ENCODE results near the gene SHB. TPM values are rescaled to one million over a fixed set of nuclear protein-coding genes. Genes with fewer than 3 reads are reported as not detected.

SHB gene
- total RNA-seq, 1 experiment from 2014 or later, result 20.7 TPM

DNA sequence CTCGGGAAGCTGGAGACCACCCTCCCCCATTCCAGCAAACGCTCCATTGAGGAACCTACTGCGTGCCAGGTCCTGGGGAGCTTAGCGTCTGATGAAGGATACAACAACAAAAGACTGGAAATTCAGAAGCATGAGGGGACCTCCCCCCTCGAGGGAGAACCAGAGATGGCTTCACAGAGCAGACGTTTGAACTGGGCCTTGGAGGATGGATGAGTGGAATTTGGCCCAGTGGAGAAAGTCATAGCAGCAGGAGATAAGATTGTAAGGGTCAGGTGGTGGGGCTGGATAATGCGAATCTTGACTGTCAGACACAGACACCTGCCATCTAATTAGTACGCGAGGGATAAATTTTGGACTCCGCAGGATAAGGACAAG, 163.9 kb downstream of the SHB start:
- CTCF ChIA-PET, result no interaction called here
- no peak overlapping the region for H3K4me3 ChIP-seq (ENCODE audit: low read depth, low read length, poor library complexity, severe bottlenecking)
- H3K4me1 ChIP-seq (ENCODE audit: insufficient read depth, low read length, poor library complexity, severe bottlenecking), result peaks cover 6% of the 10 kb centered on the region
- DNase-seq (ENCODE audit: low spot score), result no peak
- no peak overlapping the region for H3K27ac ChIP-seq (ENCODE audit: low read depth, low read length, poor library complexity, severe bottlenecking)
- H3K27me3 ChIP-seq (replicated peaks; ENCODE audit: insufficient read depth, low read depth, low read length, poor library complexity), result no peaks in the 10 kb centered on the region
- BruUV-seq (replicated peaks), result no TSS peak
- H3K36me3 ChIP-seq (ENCODE audit: insufficient read depth, low read length, poor library complexity, severe bottlenecking), result no peaks in the 10 kb centered on the region
- POLR2A ChIA-PET (ENCODE audit: low non-redundant PET), result no interaction called here
- TF ChIP-seq EZH2 (IDR thresholded peaks at IDR 0.05; ENCODE audit: borderline replicate concordance, low read depth, low read length, poor library complexity, severe bottlenecking), result no peak
- TF ChIP-seq, protein P1, sequence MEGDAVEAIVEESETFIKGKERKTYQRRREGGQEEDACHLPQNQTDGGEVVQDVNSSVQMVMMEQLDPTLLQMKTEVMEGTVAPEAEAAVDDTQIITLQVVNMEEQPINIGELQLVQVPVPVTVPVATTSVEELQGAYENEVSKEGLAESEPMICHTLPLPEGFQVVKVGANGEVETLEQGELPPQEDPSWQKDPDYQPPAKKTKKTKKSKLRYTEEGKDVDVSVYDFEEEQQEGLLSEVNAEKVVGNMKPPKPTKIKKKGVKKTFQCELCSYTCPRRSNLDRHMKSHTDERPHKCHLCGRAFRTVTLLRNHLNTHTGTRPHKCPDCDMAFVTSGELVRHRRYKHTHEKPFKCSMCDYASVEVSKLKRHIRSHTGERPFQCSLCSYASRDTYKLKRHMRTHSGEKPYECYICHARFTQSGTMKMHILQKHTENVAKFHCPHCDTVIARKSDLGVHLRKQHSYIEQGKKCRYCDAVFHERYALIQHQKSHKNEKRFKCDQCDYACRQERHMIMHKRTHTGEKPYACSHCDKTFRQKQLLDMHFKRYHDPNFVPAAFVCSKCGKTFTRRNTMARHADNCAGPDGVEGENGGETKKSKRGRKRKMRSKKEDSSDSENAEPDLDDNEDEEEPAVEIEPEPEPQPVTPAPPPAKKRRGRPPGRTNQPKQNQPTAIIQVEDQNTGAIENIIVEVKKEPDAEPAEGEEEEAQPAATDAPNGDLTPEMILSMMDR (conservative IDR thresholded peaks at IDR 0.05; ENCODE audit: low read depth, low read length), result no peak
- intact Hi-C loops (cut with micrococcal nuclease; ENCODE audit: unreplicated experiment), result loop anchor here (10.0 kb wide), 2 partner anchors 60 to 310 kb away; partner anchors contain the start of gene TOMM5
- no peaks in the 10 kb centered on the region for H3K9me3 ChIP-seq (ENCODE audit: low read depth, low read length, poor library complexity, severe bottlenecking)

DNA sequence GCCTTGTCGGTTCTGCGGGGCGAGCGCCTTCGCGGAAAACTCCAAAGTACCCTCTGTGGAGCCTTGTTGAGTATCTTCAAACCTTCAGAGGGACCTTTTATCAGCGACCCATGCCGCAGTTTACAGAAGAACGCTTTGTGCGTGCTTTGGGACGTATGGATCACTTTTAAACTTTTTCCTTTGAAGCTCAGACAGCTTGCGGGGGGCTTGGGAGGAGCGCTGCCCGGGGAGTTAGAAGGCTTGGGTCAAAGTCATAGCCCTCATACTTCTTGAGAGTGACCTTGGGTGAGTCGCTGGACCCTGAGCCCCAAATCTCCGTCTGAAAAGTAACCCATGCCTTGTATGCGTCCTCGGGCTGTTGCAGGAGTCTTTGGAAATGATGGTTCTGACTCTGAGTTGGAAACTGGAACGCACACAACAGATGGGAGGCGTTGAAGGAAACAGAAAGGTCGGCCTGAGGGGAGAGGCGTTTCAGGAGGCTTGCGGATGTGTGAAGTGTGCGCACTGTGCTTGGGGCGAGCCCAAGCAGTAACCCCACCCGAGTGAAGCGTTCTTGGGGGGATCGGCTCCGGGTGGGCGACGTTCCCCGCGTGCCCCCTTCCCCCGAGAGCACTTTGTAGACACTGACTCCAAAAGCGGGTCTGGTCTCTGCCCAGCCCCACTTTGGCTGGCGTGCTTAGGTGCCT, 164.4 kb downstream of the SHB start:
- BruUV-seq (replicated peaks), result TSS peak; percentile 83
- H3K36me3 ChIP-seq (ENCODE audit: insufficient read depth, low read length, poor library complexity, severe bottlenecking), result no peaks in the 10 kb centered on the region

DNA sequence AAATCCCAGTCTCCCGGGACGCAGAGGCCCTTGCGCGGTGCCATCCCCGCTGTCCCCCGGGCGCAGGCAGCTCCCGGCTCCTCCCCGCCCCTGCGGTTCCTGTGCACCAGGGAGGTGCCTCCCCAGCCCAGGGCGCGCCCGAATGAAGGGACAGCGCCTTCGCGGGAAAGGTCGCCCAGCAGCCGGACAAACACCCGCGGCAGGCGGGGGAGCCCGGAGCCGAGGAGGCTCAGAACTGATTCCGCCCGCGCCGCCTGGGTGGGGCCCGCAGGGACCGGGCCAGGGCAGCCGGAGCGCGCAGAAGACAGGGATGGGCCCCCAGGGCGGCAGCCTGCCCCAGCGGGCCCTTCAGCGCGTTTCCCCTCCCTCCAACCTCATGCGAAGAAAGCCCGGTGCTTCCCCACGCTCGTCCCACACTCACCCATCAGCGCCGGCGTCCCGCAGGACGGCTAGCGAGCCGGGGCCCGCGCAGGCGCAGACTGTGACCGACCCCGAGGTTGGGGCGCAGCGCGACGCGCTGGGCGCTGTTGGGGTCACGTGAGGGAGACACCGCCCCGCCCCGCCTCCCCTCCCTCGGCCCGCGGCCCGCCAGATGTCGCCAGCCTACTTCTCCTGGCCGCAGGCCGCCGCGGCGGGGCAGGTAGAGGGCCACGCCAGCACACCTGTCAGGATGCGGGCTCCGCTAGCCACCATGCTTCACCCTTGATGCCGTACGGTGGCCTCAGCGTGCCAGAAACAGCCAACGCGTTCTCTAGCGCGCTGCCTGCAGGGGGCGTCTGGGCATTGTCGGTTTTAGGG, 165.2 kb downstream of the SHB start, which contains the start of gene SLC25A51:
TSS of gene SLC25A51 (minus strand) at position 481 of the 798 bp plus-strand sequence. CDS start 15,577 bp downstream, outside the sequence.
- intact Hi-C loops (cut with micrococcal nuclease; ENCODE audit: unreplicated experiment), result loop anchor here (10.0 kb wide), 2 partner anchors 59 to 309 kb away; partner anchors contain the start of gene TOMM5
- Histone ChIP-seq H3K27me3 (replicated peaks; ENCODE audit: insufficient read depth, low read depth, low read length, poor library complexity) (no peaks in the 10 kb centered on the region), H3K36me3 (ENCODE audit: insufficient read depth, low read length, poor library complexity, severe bottlenecking) (peaks cover 6% of the 10 kb centered on the region), H3K9me3 (ENCODE audit: low read depth, low read length, poor library complexity, severe bottlenecking) (no peaks in the 10 kb centered on the region), H3K27ac (ENCODE audit: low read depth, low read length, poor library complexity, severe bottlenecking) (peak within 1 kb of the TSS; percentile 63), H3K4me1 (ENCODE audit: insufficient read depth, low read length, poor library complexity, severe bottlenecking) (peaks cover 6% of the 10 kb centered on the region), H3K4me3 (ENCODE audit: low read depth, low read length, poor library complexity, severe bottlenecking) (peak within 1 kb of the TSS; percentile 70)
- TF ChIP-seq, protein P1 (conservative IDR thresholded peaks at IDR 0.05; ENCODE audit: low read depth, low read length), result peak; percentile 98
- TF ChIP-seq EZH2 (IDR thresholded peaks at IDR 0.05; ENCODE audit: borderline replicate concordance, low read depth, low read length, poor library complexity, severe bottlenecking), result no peak
- ChIA-PET CTCF (interaction anchor here (1.6 kb wide), 1 partner anchor 9 kb away, joined by 3 read pairs; no protein-coding TSS in a partner anchor), POLR2A (ENCODE audit: low non-redundant PET) (no interaction called here)
- TSS peak; percentile 40 for BruUV-seq (replicated peaks)
- peak; percentile 94 for DNase-seq (ENCODE audit: low spot score)

More for the DNA sequence above, 164.4 kb downstream of the SHB start:
- H3K9me3 ChIP-seq (ENCODE audit: low read depth, low read length, poor library complexity, severe bottlenecking), result no peaks in the 10 kb centered on the region
- POLR2A ChIA-PET (ENCODE audit: low non-redundant PET), result no interaction called here
- peak overlapping the region; percentile 70 for H3K4me3 ChIP-seq (ENCODE audit: low read depth, low read length, poor library complexity, severe bottlenecking)
- H3K27ac ChIP-seq (ENCODE audit: low read depth, low read length, poor library complexity, severe bottlenecking), result peak overlapping the region; percentile 63
- no peak for DNase-seq (ENCODE audit: low spot score)
- CTCF ChIA-PET, result no interaction called here
- H3K4me1 ChIP-seq (ENCODE audit: insufficient read depth, low read length, poor library complexity, severe bottlenecking), result peaks cover 6% of the 10 kb centered on the region
- intact Hi-C loops (cut with micrococcal nuclease; ENCODE audit: unreplicated experiment), result loop anchor here (10.0 kb wide), 2 partner anchors 60 to 310 kb away; partner anchors contain the start of gene TOMM5
- TF ChIP-seq, protein P1 (conservative IDR thresholded peaks at IDR 0.05; ENCODE audit: low read depth, low read length), result no peak
- no peak for TF ChIP-seq EZH2 (IDR thresholded peaks at IDR 0.05; ENCODE audit: borderline replicate concordance, low read depth, low read length, poor library complexity, severe bottlenecking)
- no peaks in the 10 kb centered on the region for H3K27me3 ChIP-seq (replicated peaks; ENCODE audit: insufficient read depth, low read depth, low read length, poor library complexity)

Measured in A673 (cell line).